Uterus (tissue), 4 donors: ENCODE measurements around the gene FOCAD. TPM values are rescaled to one million over a fixed set of nuclear protein-coding genes. Genes with fewer than 3 reads are reported as not detected.

ENCODE experiments used
- DNase-seq, 2 donors: peaks; one replicate each; pipeline ENCODE4 v3.0.0-alpha.2; 2019 to 2020
- H3K27ac ChIP-seq, 2 donors: fragments of 200-600 bp; sonication (generic); 1 replicate in 1 of 2; 2 replicates in 1 of 2; pipeline ENCODE4 v1.5.1; 2016 to 2018
- H3K27me3 ChIP-seq, 2 donors: fragments of 200-600 bp; sonication (generic); one replicate each; pipeline ENCODE4 v1.5.1; 2018 to 2019; ENCODE audit warnings: control low read depth in 1 of 2
- H3K36me3 ChIP-seq, 2 donors: fragments of 200-600 bp; sonication (generic); one replicate each; pipeline ENCODE4 v1.5.1; 2019; ENCODE audit warnings: control low read depth in 1 of 2
- H3K4me1 ChIP-seq, 2 donors: fragments of 200-600 bp; sonication (generic); one replicate each; pipeline ENCODE4 v1.5.1; 2018 to 2019; ENCODE audit warnings: control low read depth in 1 of 2
- H3K4me3 ChIP-seq, 2 donors: fragments of 200-600 bp; sonication (generic); 1 replicate in 1 of 2; 2 replicates in 1 of 2; pipeline ENCODE4 v1.5.1; 2018 to 2019; ENCODE audit warnings: mild to moderate bottlenecking in 1 of 2
- H3K9me3 ChIP-seq, 2 donors: fragments of 200-600 bp; sonication (generic); one replicate each; pipeline ENCODE4 v1.5.1; 2019; ENCODE audit warnings: control low read depth in 1 of 2
- CTCF ChIP-seq, 4 experiments: fragments of 200-600 bp in 2 of 4; fragments of 450-650 bp in 2 of 4; sonication (generic) in 2 of 4; IDR thresholded peaks; one replicate each; pipeline ENCODE4 v1.5.1; 2016 to 2019; ENCODE audit warnings: antibody characterized with exemption in 4 of 4, mild to moderate bottlenecking in 2 of 4, moderate library complexity in 1 of 4
- POLR2A ChIP-seq, 2 donors: fragments of 450-650 bp; IDR thresholded peaks; one replicate each; pipeline ENCODE4 v1.6.1; 2016; ENCODE audit warnings: antibody characterized with exemption in 2 of 2, mild to moderate bottlenecking in 1 of 2, moderate library complexity in 1 of 2
- intact Hi-C: fragments of 100-400 bp; cut with DNase I; formaldehyde crosslinking; loops from one replicate; pipeline ENCODE4 v1.15.1; 2023; ENCODE audit warnings: low total_unique reads
- total RNA-seq, 4 donors: library from RNA; depleted of rRNA in 3 of 4; stranded (reverse); fragments of >200 nt in 3 of 4; gene quantifications; one replicate each; pipeline versions ENCODE4 v1.1.0 to v1.2.4, GENCODE V29; 2014 to 2023
- donor health status: DM: yes; HTN: yes; CAD: no.

Gene FOCAD
- total RNA-seq, 4 donors from 2014 or later, result 24.1 to 86.5 (median 34.3) TPM

- Histone ChIP-seq H3K4me3 (no peak overlapping the region), H3K4me1 (no peaks in the 10 kb centered on the region), H3K9me3 (peaks cover 0 to 6% of the 10 kb centered on the region in 2 donors), H3K27ac (no peak overlapping the region), H3K36me3 (no peaks in the 10 kb centered on the region), H3K27me3 (no peaks in the 10 kb centered on the region)
- no peak for DNase-seq
- no peak for TF ChIP-seq CTCF (IDR thresholded peaks at IDR 0.05)
- no peak for TF ChIP-seq POLR2A (IDR thresholded peaks at IDR 0.05)
- intact Hi-C loops, result no loop called here
These were observed 318.0 kb downstream of the FOCAD start for GRCh38 chr9:21002040-21002439.

- no peaks in the 10 kb centered on the region for H3K9me3 ChIP-seq
- intact Hi-C loops, result no loop called here
These were observed 331.2 kb downstream of the FOCAD start for GRCh38 chr9:21015129-21015815.

GRCh38 chr9:21015995-21016394, 331.9 kb downstream of the FOCAD start:
- H3K27ac ChIP-seq, result no peak overlapping the region

More at GRCh38 chr9:21015129-21015815, 331.2 kb downstream of the FOCAD start:
- Histone ChIP-seq H3K27ac (no peak overlapping the region), H3K4me3 (no peak overlapping the region), H3K36me3 (no peaks in the 10 kb centered on the region), H3K4me1 (no peaks in the 10 kb centered on the region), H3K27me3 (no peaks in the 10 kb centered on the region)
- TF ChIP-seq CTCF (IDR thresholded peaks at IDR 0.05) (no peak), POLR2A (IDR thresholded peaks at IDR 0.05) (no peak)
- no peak for DNase-seq

GRCh38 chr9:21016701-21017491, 332.8 kb downstream of the FOCAD start:
- no peak overlapping the region for H3K4me3 ChIP-seq
- no peak for DNase-seq
- H3K4me1 ChIP-seq, result no peaks in the 10 kb centered on the region
- no peak overlapping the region for H3K27ac ChIP-seq
- no peaks in the 10 kb centered on the region for H3K36me3 ChIP-seq
- intact Hi-C loops, result no loop called here
- no peaks in the 10 kb centered on the region for H3K27me3 ChIP-seq
- TF ChIP-seq CTCF (IDR thresholded peaks at IDR 0.05) (no peak), POLR2A (IDR thresholded peaks at IDR 0.05) (no peak)
- no peaks in the 10 kb centered on the region for H3K9me3 ChIP-seq

More at GRCh38 chr9:21015995-21016394, 331.9 kb downstream of the FOCAD start:
- H3K36me3 ChIP-seq, result no peaks in the 10 kb centered on the region
- H3K27me3 ChIP-seq, result no peaks in the 10 kb centered on the region
- no peak overlapping the region for H3K4me3 ChIP-seq
- no peaks in the 10 kb centered on the region for H3K9me3 ChIP-seq
- no peaks in the 10 kb centered on the region for H3K4me1 ChIP-seq
- TF ChIP-seq POLR2A (IDR thresholded peaks at IDR 0.05) (no peak), CTCF (IDR thresholded peaks at IDR 0.05) (no peak)
- intact Hi-C loops, result no loop called here
- no peak for DNase-seq

- intact Hi-C loops, result no loop called here
These were observed 334.1 kb downstream of the FOCAD start for GRCh38 chr9:21018177-21018576.

More at GRCh38 chr9:21018177-21018576, 334.1 kb downstream of the FOCAD start:
- no peaks in the 10 kb centered on the region for H3K9me3 ChIP-seq
- no peak overlapping the region for H3K4me3 ChIP-seq
- no peaks in the 10 kb centered on the region for H3K4me1 ChIP-seq
- no peak for DNase-seq
- TF ChIP-seq POLR2A (IDR thresholded peaks at IDR 0.05) (no peak), CTCF (IDR thresholded peaks at IDR 0.05) (no peak)
- H3K36me3 ChIP-seq, result no peaks in the 10 kb centered on the region
- no peak overlapping the region for H3K27ac ChIP-seq
- no peaks in the 10 kb centered on the region for H3K27me3 ChIP-seq
